Myocyte (in vitro differentiated cells): ENCODE results near the gene ATRNL1. TPM values are rescaled to one million over a fixed set of nuclear protein-coding genes. Genes with fewer than 3 reads are reported as not detected.

Experiments
- DNase-seq: peaks from one replicate; pipeline ENCODE4 v3.0.0-alpha.2; 2012; ENCODE audit warnings: low read depth
- polyA plus RNA-seq: library from polyadenylated mRNA; unstranded; fragments of >200 nt; gene quantifications from one replicate; pipeline ENCODE4 v1.2.1, GENCODE V29; 2012; ENCODE audit warnings: missing spikeins
- total RNA-seq: library from RNA; depleted of rRNA; stranded (reverse); fragments of >200 nt; gene quantifications from 2 replicates; pipeline ENCODE4 v1.2.3, GENCODE V29; 2014

Gene ATRNL1, protein sequence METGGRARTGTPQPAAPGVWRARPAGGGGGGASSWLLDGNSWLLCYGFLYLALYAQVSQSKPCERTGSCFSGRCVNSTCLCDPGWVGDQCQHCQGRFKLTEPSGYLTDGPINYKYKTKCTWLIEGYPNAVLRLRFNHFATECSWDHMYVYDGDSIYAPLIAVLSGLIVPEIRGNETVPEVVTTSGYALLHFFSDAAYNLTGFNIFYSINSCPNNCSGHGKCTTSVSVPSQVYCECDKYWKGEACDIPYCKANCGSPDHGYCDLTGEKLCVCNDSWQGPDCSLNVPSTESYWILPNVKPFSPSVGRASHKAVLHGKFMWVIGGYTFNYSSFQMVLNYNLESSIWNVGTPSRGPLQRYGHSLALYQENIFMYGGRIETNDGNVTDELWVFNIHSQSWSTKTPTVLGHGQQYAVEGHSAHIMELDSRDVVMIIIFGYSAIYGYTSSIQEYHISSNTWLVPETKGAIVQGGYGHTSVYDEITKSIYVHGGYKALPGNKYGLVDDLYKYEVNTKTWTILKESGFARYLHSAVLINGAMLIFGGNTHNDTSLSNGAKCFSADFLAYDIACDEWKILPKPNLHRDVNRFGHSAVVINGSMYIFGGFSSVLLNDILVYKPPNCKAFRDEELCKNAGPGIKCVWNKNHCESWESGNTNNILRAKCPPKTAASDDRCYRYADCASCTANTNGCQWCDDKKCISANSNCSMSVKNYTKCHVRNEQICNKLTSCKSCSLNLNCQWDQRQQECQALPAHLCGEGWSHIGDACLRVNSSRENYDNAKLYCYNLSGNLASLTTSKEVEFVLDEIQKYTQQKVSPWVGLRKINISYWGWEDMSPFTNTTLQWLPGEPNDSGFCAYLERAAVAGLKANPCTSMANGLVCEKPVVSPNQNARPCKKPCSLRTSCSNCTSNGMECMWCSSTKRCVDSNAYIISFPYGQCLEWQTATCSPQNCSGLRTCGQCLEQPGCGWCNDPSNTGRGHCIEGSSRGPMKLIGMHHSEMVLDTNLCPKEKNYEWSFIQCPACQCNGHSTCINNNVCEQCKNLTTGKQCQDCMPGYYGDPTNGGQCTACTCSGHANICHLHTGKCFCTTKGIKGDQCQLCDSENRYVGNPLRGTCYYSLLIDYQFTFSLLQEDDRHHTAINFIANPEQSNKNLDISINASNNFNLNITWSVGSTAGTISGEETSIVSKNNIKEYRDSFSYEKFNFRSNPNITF (N-terminal part only)
- 5.6 and 8.4 TPM in 2 replicates for total RNA-seq
- 6.5 TPM for polyA plus RNA-seq

DNA sequence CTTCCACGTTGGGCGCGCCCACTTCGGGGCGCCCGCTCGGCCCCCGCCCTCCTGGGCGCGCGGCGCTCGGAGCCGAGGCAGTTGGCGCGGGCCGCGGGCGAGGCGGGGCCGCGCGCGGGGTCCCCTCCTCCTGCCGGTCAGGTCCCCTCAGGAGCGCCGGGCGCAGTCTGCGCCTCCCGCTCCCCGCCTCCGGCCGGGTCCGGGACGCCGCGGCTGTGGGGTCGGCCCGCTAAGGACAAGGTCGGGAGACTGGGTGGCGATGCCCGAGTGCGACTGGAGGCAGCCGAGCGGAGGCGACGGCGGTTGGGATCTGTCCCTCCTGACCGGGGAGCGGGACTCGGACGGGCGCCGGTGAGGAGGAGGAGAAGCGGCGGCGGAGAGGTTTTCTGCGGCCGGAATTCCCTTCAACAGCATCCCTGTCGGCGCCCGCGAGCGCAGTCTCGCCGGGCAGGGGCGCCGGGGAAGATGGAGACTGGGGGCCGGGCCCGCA is at the start of gene ATRNL1:
ATRNL1 (plus strand) TSS at position 80 of the 490 bp plus-strand sequence; CDS start at position 466, 386 bp downstream.
- DNase-seq: peak; percentile 65

DNA sequence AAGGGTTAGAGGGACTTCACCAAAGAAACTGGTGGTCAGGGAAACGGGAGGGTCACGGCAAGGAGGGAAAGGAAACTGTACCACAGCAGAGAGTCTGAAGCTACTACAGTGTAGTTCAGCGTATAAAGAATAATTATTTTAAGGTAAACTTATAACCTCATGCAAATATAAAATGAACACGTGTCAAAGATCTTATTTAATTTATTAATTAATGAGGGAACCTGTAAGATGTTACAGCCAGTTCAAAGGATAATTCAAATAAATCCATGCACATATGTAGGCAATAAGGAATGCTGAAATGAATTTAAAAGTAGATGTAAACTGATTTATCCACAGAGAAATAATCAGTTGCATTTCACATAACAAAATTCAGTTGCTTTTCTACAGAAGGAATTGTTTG is 49.4 kb upstream of the ATRNL1 start:
- DNase-seq: no peak

DNA sequence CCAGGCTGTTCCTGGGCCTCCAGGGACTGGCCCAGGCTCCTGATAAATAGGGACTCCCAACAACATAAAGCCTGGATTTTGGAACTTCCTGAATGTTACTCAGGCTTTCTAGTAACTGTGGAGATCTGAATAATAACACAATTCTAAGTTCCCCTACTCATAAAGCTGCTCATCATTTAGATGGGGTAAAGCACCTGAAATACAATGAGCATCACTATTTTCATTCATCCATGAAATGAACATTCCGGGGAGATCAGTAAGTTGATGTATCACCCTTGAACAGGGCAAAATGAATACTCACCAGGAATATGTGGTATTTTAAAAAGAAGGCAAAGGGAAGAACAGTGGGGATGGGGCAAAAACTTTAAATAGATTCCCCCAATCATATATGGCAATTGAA is 48.3 kb upstream of the ATRNL1 start:
- no peak for DNase-seq

DNA sequence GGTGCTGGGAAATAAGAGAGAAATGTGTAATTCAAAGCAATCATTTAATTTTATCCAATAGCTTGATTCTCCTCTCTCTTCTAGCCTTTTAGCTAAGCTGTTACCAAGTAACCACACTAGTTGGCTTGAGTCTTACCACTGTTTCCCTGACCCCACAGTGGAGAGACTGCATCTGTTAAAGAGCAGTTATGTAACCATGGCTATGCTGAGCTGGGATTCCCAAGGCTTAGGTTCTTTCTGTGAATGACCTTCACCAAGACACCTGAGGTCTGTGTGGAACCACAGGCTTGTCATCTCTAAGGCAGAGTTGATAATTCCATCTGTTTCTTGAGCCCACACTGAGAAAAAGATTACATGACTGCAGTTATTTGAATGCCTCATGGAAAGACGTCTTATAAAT is 47.7 kb upstream of the ATRNL1 start:
- DNase-seq: peak; percentile 64

DNA sequence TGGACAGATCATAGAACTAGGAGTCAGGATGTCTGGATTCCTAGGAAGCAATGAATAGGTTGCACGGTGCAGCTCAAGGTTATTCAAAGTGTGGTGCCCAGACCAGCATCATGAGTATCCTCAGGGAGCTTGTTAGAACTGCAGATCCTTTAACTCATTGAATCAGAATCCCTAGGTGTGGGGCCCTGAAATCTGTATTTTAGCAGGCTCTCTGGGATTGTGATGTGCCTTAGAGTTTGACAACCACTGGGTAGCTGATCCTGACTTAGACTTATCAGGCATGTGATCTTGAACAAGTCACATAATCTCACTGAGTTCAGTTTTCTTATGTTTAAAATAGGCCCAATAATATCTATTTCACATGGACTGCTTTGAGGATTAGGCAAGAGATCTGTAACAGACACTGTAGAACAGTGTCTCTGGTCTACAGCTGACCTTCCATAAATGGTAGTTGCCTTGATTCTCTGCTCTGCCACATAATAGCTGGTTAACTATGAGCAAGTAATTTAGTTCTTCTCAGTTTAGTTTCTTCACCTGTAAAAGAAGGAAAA is 46.4 kb upstream of the ATRNL1 start:
- no peak for DNase-seq

DNA sequence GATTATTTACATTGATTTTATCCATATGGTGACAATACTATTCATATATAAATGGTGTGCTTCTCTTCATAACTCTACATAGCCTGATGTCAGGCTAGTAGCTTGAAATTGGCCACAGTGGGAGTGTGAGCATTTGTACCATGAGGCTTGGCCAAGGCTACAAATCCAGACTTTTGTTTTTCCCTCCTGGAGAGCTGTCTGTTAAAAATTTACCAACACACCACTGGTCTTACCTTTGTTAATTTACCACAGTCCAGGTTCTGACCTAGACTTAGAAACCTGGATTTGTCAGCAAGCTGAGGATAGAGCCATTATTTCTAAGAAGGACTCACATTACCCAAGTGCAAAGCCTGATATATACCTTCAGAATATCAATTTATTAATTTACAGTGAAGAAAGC is 45.5 kb upstream of the ATRNL1 start:
- no peak for DNase-seq

DNA sequence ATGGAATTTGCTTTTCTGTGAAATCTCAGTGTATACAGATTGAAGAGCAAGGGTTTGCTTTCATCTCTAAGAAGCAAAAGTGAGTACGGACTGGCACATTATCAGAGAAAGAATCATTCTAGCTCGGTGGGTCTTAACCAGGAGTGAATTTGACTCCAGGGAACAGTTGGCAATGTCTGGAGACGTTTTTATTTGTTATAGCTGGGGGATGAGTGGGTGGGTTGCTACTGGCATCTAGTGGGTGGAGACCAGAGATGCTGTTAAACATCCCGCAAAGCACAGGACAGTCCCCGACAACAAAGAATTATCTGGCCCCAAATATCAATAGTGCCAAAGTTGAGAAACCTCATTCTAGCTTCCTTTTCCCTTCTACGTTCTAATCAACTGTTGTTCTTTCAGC is 43.8 kb upstream of the ATRNL1 start:
- DNase-seq: no peak

DNA sequence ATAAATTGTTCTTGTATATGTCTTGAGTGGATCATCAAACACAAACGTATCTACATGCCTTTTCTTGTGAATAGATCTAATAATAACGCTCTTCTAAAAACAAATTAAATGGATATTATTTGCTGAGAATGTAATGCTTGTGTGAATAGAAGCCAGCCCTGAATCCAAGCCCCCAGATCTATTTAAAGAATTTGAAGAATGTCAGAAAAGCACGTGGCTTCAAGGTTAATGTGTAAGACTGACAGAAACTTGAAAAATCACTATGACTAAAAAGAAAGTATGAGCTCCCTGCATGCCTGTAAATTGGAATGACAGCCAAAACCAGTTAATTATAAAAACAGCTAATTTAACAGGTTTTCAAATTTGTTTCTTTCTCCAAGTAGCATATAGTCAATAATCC is 43.2 kb upstream of the ATRNL1 start:
- peak; percentile 13 for DNase-seq

DNA sequence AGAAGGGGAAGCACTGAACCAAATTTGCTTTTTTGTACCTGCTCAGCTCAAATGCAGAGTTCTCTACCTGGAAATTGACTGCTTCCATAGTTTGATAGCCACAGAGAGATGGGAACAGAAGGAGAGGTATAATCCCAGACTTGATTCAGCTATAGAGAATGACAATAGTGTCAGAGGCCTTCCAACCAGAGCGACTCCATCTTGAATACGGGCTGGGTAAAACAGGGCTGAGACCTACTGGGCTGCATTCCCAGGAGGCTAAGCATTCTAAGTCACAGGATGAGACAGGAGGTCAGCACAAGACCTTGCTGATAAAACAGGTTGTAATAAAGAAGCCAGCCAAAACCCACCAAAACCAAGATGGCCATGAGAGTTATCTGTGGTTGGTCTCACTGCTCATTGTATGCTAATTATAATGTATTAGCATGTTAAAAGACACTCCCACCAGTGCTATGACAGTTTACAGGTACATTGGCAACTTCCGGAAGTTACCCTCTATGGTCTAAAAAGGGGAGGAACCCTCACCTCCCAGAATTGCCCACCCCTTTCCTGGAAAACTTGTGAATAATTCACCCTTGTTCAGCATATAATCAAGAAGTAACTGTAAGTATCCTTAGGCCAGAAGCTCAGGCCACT is 42.7 kb upstream of the ATRNL1 start:
- no peak for DNase-seq

DNA sequence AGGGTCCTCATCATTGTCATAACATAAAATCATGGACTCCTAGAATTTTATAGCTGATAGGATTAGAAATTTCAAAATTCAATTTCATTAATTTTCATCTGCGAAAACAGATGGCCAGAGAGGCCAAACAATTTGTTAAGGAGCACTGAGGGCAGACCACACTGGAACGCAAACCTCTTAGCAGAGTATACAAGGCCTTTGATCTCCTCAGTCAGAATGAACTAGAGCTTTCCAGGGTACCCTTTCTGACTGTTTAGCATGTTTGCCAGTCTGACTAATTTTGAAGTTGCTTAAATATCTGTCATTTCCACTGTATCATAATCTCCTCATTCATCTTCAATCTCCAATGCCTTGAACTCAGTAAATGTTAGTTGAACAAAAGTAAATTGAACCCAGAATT is 41.9 kb upstream of the ATRNL1 start:
- DNase-seq: no peak

DNA sequence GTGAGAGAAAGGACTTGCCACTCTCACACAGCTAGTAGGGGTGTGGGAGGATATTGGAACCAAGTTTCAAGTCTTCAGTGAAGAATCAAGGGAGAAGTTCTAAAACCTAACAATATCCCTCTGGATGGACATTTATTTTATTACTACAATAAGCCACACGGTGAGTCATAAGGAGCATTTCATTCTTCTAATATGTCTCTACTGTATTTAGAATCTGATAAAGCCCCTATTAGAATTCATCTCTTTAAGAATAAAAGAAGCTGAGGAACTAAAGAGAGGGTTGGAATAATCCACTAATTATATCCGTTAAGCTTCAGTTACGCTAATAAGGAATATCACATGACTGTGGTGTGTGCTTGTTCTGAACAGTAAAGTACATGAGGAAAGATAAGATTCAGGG is 40.9 kb upstream of the ATRNL1 start:
- DNase-seq: no peak

DNA sequence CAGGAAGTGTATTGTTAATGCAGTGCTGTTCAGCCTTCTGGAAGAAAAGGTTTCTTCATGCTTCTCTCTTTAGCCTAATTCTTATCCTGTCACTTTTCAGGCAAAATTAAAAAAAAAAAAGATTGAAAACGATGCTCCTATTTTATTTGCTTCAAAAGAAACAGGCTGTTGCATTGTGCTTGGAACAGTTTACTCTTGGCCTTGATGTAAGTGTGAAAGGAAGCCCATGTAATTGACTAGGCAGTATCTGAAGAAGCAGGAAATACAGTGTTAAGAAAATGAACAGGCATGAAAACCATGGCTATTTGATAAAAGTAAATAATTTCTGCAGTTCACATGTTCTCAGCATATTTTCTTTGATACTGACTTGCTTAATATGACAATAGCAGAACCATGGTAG is 40.4 kb upstream of the ATRNL1 start:
- DNase-seq: no peak

DNA sequence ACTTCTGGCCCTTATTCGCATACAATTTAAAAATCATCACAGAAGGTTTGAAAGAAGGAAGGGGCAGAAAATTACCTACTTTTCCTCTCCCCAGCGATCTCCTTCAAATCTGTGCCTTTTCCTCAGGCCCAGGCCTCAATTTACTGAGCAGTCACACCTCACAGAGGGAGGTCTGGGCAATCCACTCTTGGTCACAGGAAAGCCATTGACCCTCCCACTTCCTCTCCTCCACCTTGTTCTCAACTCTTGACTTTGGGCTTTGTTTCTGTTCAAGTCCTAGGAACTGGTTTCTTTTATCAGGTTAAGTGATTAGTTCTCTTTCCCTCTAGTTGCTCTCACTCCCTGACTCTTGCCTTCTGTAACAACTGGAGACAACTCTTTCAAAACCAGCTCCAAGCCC is 37.0 kb upstream of the ATRNL1 start:
- DNase-seq: no peak

DNA sequence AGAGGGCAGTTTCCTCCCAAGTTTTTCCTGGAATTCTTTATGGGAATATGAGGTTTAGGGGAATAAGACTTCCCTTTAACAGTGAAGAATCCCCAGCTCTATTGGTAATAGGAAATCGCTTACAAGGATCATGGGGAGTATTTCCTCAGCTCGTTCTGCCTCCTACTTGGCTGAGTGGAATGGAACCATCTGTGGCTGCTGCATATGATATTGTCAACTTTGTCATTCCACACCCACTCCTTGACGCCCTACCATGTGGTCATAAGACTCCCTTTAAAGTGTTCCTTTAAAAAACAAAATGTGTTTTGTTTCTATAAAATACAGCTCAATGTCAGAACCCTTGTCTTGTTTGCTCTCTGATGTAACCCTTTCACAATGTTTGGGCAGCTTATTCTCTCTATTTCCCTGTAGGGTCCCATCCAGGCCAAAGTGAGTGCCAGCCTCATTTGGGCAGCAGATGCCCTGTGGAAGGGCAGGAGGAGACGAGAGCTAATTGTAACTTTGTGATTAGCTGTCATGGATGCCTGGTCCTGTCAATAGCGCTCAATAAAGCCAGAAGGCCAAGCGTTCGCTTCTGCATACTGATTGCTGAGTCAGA is 33.8 kb upstream of the ATRNL1 start:
- DNase-seq: no peak

DNA sequence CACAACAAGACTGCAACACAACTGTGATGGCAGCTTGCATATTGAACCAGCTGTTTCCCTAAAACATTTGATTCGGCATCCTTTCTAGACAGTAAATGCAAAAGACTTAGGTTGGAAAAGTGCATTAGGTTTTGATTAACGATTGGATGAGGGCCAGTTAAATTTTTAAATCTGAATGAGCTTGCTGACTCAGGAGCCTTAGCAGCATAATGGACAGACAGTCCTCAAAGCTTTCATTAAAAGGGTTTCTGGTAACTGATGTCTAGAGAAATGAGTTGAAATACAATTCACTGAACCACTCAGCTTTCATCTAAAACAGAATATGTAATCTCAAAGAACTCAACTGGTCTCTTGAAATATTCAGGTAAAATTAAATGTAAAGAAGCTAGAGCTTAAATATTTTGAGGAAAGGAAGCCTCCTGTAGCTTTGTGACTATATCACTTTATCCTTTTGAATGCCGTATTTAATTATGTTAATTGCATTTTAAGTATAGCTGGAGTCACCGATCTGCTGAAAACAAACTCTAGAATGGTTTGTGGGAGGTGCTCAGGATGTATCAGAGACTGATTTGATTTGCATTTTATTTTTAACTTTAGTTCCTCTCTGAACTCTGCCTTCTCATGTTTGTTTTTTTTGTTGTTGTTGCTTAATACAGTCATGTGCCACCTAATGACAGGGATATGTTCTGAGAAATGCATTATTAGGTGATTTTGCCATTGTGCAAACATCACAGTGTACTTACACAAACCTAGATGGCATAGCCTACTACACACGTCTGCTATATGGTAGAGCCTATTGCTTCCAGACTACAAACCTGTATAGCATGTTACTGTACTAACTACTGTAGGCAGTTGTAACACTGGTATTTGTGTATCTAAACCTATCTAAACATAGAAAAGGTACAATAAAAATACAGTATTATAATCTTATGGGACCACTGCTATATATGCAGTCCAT is 29.2 kb upstream of the ATRNL1 start:
- no peak for DNase-seq

DNA sequence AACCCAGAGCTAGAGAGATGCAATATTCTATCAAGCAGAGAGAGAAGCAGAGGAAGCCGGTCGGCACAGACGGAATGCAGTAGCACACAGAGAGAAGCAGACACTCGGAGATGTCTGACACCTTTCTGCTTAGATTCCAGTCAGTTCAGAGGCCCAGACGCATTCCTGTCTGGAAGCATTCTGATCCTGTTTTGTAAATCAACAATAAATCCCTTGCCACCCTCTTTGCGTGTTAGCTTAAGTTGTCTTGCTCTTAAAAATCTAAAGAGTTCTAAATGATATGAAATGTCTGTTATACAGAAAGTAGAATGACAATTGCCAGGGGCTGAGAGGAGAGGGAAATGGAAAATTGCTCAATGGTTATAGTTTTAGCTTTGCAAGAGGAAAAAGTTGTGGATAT is 27.4 kb upstream of the ATRNL1 start:
- no peak for DNase-seq

DNA sequence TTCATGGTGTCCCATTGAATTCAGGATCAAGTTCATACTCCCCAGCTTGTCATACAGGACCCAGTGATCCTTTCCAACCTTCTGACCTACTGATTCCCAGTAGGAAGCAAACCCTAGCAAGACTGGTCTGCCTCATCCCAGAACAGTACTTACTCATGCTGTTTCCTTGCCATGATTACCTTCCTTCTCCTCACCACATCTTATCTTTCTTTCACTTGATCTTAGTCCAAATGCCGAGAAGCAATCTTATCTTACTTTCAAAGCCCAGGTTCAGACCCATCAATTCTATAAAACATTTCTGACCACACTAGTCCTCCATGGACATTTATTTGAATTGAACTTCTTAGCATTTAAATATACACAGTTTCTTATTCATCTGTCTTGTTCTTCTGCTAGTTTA is 26.6 kb upstream of the ATRNL1 start:
- no peak for DNase-seq

DNA sequence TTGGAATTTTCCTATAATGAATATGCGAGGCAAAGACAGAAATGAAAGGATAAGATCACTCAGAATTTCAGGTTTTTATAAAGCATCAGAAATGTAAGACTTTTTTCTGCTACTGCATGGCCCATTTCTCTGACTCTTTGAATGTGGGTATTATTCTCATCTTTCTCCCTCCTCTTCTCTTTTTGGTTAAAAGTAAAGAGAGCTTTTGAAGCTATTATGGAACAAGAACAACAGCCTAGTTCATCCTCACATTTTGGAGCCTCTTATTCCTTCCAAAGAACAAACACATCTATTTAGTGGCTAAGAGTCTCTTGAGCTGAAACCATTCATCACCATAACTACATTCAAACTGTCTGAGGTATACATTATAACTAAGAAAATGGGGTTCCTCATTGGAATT is 19.4 kb upstream of the ATRNL1 start:
- no peak for DNase-seq

DNA sequence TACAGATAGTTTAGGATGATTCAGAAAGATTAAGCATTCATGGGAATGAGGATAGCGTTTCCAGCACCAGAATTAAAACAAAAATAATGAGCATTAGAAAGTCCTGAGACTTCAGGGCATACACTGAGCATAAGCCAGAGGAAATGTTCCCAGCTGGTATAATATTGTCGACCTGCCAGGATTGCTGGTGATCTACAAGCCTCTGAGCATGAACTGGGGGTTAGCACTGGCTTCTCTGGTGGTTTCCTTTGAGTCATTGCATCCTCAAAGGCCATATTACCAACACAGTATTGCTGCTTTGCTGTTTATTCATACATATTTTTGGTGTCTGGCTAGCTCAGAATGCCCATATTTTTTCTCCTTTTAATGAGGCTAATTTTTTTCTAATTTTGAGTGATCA is 10.7 kb upstream of the ATRNL1 start:
- DNase-seq: peak; percentile 70
